ENCODE results near the gene FIZ1.

FIZ1 gene

DNA sequence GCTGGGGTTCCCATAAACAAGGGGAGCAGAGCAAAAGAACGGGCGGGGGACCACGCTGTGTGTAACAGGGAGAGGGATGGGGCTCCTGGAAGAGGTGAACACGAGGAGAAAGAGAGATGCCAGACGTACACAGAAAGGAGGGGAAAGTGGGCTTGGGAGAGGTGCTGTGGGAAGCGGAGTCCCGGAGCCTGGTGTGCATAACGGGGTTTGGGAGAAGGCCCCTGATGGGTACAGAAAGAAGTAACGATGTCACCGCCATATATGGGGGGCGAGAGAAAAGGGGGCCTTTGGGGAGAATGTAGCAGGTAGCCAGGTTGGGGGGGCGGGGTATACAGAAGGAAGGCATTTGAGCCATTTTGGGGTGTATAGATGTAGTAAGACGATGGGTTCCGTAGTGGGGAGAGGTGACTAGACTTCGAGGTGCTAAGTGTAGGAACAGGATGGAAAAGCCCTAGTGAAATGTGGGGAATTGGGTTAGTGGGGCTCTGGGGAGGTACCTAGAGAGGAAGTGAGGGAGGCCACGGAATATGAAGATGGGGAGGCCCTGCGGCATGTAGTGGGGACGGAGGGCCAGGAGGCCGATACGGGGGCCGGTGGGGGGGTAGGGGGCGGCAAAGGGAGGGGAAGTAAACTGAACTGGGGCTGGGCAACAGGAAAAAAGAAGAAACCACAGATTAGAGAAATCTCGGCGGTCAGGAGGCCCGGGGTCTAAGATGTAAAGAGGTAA is 42.3 kb upstream of the FIZ1 start:
- H3K36me3 Mint-ChIP-seq (ENCODE audit: low read depth), result peaks cover 15% of the 10 kb centered on the region
- H3K27me3 Mint-ChIP-seq (ENCODE audit: low read depth), result peaks cover 1% of the 10 kb centered on the region
- peak overlapping the region; percentile 93 to 95 (median 94) for H3K4me3 Mint-ChIP-seq
- H3K9me3 Mint-ChIP-seq, result no peaks in the 10 kb centered on the region
- peaks cover 48% of the 10 kb centered on the region for H3K4me1 Mint-ChIP-seq
- TF ChIP-seq, protein P1, sequence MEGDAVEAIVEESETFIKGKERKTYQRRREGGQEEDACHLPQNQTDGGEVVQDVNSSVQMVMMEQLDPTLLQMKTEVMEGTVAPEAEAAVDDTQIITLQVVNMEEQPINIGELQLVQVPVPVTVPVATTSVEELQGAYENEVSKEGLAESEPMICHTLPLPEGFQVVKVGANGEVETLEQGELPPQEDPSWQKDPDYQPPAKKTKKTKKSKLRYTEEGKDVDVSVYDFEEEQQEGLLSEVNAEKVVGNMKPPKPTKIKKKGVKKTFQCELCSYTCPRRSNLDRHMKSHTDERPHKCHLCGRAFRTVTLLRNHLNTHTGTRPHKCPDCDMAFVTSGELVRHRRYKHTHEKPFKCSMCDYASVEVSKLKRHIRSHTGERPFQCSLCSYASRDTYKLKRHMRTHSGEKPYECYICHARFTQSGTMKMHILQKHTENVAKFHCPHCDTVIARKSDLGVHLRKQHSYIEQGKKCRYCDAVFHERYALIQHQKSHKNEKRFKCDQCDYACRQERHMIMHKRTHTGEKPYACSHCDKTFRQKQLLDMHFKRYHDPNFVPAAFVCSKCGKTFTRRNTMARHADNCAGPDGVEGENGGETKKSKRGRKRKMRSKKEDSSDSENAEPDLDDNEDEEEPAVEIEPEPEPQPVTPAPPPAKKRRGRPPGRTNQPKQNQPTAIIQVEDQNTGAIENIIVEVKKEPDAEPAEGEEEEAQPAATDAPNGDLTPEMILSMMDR (IDR thresholded peaks at IDR 0.05; ENCODE audit: unreplicated experiment in 3 of 3), result no peak
- H3K27ac Mint-ChIP-seq, result peak overlapping the region; percentile 89 to 97 (median 94)

DNA sequence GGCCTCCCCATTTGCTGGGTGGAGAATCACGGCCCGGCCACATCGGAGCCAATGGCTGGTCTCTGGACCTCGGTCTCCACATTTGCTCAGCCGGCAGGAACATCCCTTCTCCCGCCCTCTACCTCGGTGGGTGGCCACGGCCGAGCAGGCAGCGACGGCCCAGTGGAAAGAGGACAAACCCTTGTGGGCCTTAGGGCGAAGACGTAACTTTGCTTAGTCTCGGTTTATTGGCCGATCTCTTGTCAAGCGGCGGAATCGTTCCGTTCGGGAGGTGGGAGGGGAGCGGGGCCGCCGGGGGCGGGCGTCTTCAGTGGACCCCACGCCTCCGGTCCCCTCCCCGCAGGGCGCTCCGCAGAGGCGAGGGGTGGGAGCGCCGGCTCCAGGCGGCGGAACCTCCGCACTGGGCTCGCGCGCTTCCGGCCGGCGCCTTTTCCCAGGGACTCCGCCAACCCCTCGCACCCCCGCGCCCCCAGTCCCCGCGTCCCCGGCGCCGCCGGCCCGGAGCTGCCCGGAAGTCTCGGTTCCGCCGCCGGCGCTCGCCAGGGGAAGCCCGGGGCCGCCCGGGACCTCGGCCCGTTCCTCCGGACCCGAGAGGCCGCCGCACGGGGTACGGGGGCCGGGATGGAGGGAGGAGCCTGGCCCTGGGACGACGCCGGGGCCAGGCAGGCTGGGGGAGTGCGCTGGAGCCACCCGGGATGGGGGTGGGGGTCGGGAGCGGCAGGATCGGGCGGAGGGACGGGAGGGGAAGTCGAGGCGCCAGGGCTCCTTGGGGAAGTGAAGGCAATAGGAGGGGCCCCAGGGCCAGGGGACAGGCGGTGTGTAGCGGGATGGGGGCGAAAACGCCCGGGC is 41.5 kb upstream of the FIZ1 start, which contains the start of gene ZNF580:
Gene ZNF580 (plus strand): TSS at position 426 of the 849 bp plus-strand sequence. CDS start 1,507 bp downstream, outside the sequence.
- H3K4me3 Mint-ChIP-seq, result peak within 1 kb of the TSS; percentile 94 to 96 (median 95)

DNA sequence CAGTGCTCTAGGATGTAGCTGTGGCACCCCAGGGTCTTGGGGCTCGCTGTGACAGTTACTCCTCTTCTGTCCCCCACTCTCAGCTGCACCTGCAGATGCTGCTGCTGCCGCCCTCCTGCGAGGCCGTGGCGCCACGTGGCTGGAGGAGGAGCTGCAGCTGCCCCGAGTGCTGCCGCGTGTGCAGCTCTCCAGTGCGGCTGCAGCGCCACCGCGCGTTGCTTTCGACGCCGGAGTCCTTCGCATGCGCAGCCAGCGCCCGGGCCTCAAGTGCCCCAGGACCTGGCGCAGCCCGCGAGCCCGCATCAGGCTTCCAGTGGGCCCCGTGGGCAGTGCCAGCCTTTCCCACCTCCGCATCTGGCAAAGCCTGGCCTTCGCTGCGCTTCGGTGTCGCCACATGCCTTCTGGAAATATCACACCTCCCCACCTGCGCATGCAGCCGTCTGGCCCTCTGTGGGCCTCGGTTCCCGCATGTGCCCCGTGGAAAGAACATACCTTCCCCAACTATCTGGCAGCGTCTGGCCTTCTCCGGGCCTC is 40.8 kb upstream of the FIZ1 start:
- Mint-ChIP-seq H3K27me3 (ENCODE audit: low read depth) (peaks cover 3% of the 10 kb centered on the region), H3K9me3 (no peaks in the 10 kb centered on the region), H3K4me1 (peaks cover 59% of the 10 kb centered on the region), H3K27ac (peak overlapping the region; percentile 98 to 99 (median 99)), H3K36me3 (ENCODE audit: low read depth) (peaks cover 8% of the 10 kb centered on the region), H3K4me3 (peak overlapping the region; percentile 90 to 96 (median 95))
- TF ChIP-seq, protein P1 (IDR thresholded peaks at IDR 0.05; ENCODE audit: unreplicated experiment in 3 of 3), result no peak

More for the DNA sequence above, 41.5 kb upstream of the FIZ1 start, which contains the start of gene ZNF580:
- Mint-ChIP-seq H3K36me3 (ENCODE audit: low read depth) (peaks cover 15% of the 10 kb centered on the region), H3K9me3 (no peaks in the 10 kb centered on the region), H3K27ac (peak within 1 kb of the TSS; percentile 98 to 99 (median 99)), H3K4me1 (peaks cover 56% of the 10 kb centered on the region), H3K27me3 (ENCODE audit: low read depth) (peaks cover 3% of the 10 kb centered on the region)
- TF ChIP-seq, protein P1 (IDR thresholded peaks at IDR 0.05; ENCODE audit: unreplicated experiment in 3 of 3), result no peak

DNA sequence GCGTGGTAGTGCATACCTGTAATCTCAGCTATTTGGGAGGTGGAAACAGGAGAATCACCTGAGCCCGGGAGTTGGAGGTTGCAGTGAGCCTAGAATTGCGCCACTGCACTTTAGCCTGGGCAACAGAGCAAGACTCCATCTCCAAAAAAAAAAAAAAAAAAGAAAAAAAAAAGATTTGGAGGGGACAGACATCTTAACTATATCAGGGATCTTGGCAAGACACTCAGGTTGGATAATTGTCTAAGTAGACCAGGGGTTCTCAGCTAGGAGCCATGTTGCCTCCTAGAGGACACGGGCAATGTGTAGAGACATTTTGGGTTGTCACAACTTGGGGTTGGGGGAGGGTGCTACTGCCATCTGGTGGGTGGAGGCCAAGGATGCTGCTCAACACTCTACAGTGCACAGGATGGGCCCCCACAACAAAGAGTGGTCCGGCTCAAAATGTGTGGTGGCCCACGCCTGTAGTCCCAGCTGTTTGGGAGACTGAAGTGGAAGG is 39.6 kb upstream of the FIZ1 start:
- Mint-ChIP-seq H3K27ac (peak overlapping the region; percentile 77 to 99 (median 95)), H3K4me3 (peak overlapping the region; percentile 78 to 89 (median 88)), H3K36me3 (ENCODE audit: low read depth) (peaks cover 8% of the 10 kb centered on the region), H3K9me3 (no peaks in the 10 kb centered on the region), H3K4me1 (peaks cover 62% of the 10 kb centered on the region), H3K27me3 (ENCODE audit: low read depth) (peaks cover 3% of the 10 kb centered on the region)
- TF ChIP-seq, protein P1 (IDR thresholded peaks at IDR 0.05; ENCODE audit: unreplicated experiment in 3 of 3), result peak; percentile 19 to 48 (median 45)

DNA sequence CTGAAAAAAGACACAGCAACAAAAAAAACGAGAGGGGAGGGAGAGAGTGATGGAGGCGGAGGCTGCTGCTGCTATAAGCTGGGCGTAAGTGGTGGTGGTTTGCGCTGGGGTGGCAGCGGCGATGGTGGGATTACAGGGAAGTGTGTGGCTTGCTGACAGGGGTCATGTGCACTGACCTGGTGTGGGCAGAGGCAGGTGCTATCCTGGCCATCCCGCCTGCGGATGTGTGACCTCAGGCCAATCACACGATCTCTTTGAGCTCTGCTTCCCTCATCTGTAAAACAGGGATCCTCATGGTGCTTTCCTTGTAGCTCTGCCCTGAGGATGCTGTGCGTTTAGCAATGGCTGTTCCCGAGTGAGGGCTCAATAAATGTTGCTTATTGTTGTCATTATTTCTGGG is 38.2 kb upstream of the FIZ1 start:
- H3K4me1 Mint-ChIP-seq, result peaks cover 58% of the 10 kb centered on the region
- TF ChIP-seq, protein P1 (IDR thresholded peaks at IDR 0.05; ENCODE audit: unreplicated experiment in 3 of 3), result no peak
- H3K36me3 Mint-ChIP-seq (ENCODE audit: low read depth), result peaks cover 8% of the 10 kb centered on the region
- H3K9me3 Mint-ChIP-seq, result no peaks in the 10 kb centered on the region
- H3K4me3 Mint-ChIP-seq, result peak overlapping the region; percentile 96 to 99 (median 96)
- H3K27me3 Mint-ChIP-seq (ENCODE audit: low read depth), result peaks cover 3% of the 10 kb centered on the region
- peak overlapping the region; percentile 81 to 85 (median 82) for H3K27ac Mint-ChIP-seq
